K562 (cell line): Measurements from ENCODE around the gene DLG4. TPM values are rescaled to one million over a fixed set of nuclear protein-coding genes. Genes with fewer than 3 reads are reported as not detected.

Source experiments
- ATAC-seq: fragments of 200-7000 bp; cut with Tn5 transposase; 3 replicates; pipeline ENCODE4 v1.9.1; 2020; ENCODE audit warnings: moderate library complexity
- BruUV-seq: library from RNA; stranded (reverse); fragments of 400-500 nt; replicated peaks from 2 replicates; lab custom pipeline; 2021; lab: Mats Ljungman, UMichigan
- CTCF ChIA-PET: fragments of 300-600 bp; formaldehyde crosslinking; extraction: SDS; loops from one replicate; lab custom pipeline; 2021; ENCODE audit warnings: low intra/inter-chr PET ratio; lab: Yijun Ruan, JAX
- POLR2A ChIA-PET: fragments of 300-600, 350-650 bp; sonication (Branson Sonifier 250); formaldehyde crosslinking; extraction: SDS; loops from one replicate; lab custom pipeline; 2021; ENCODE audit warnings: antibody characterized with exemption, inconsistent platforms; lab: Yijun Ruan, JAX
- DNase-seq, 4 experiments: peaks; one replicate each; pipeline versions ENCODE4 v3.0.0 to v3.0.0-alpha.2; 2011 to 2018; ENCODE audit warnings: low spot score in 3 of 4, mixed read lengths in 3 of 4; ENCODE audit errors: extremely low read depth in 1 of 4
- FAIRE-seq: peaks from 2 replicates; lab custom pipeline; 2011; peaks lifted over from hg19 to GRCh38; lab: Jason Lieb, UNC
- H2AFZ ChIP-seq: 2 replicates; pipeline ENCODE4 v1.6.0; 2011; ENCODE audit warnings: low read depth, low read length, control low read depth, inconsistent platforms
- H3K27ac ChIP-seq: fragments of 200-600 bp; 3 replicates; pipeline ENCODE4 v1.8.0; 2011; ENCODE audit warnings: low read depth, mild to moderate bottlenecking, control low read depth, inconsistent platforms, low read length, moderate library complexity, mixed read lengths; ENCODE audit errors: extremely low read depth
- H3K27me3 ChIP-seq, 2 experiments: fragments of 300-600 bp in 1 of 2; 2 replicates in 1 of 2; 3 replicates in 1 of 2; pipeline versions ENCODE4 v1.6.0 to v1.8.0; 2011; ENCODE audit warnings: inconsistent platforms in 2 of 2, low read length in 2 of 2, mild to moderate bottlenecking in 1 of 2, mixed read lengths in 1 of 2, moderate library complexity in 1 of 2; ENCODE audit not compliant: control insufficient read depth in 2 of 2, insufficient read depth in 2 of 2
- H3K36me3 ChIP-seq: fragments of 300-600 bp; 3 replicates; pipeline ENCODE4 v1.8.0; 2011; ENCODE audit warnings: mild to moderate bottlenecking, low read length, inconsistent platforms; ENCODE audit not compliant: control insufficient read depth, insufficient read depth
- H3K4me1 ChIP-seq, 2 experiments: fragments of 200-600 bp in 1 of 2; replicated peaks in 1 of 2; 2 replicates in 1 of 2; 3 replicates in 1 of 2; pipeline versions ENCODE4 v1.5.1 to v1.8.0; 2011; ENCODE audit warnings: inconsistent platforms in 2 of 2, low read length in 2 of 2, mild to moderate bottlenecking in 1 of 2, mixed read lengths in 1 of 2, moderate library complexity in 1 of 2; ENCODE audit not compliant: control insufficient read depth in 2 of 2, insufficient read depth in 2 of 2
- H3K4me2 ChIP-seq: 2 replicates; pipeline ENCODE4 v1.6.1; 2011; ENCODE audit warnings: low read length, control low read depth, inconsistent platforms, mixed read lengths; ENCODE audit not compliant: insufficient read depth
- H3K4me3 ChIP-seq: fragments of 200-600 bp; sonication (generic), shearing (Covaris generic); 2 replicates; pipeline ENCODE4 v1.5.1; 2016; ENCODE audit warnings: control low read depth, inconsistent platforms
- H3K79me2 ChIP-seq: fragments of 200-600 bp; 3 replicates; pipeline ENCODE4 v1.8.0; 2011; ENCODE audit warnings: low read length, inconsistent platforms; ENCODE audit not compliant: control insufficient read depth, insufficient read depth
- H3K9ac ChIP-seq, 2 experiments: 2 replicates each; pipeline versions ENCODE4 v1.6.0 to v1.6.1; 2011; ENCODE audit warnings: low read depth in 2 of 2, low read length in 2 of 2, control low read depth in 1 of 2, inconsistent platforms in 1 of 2, mild to moderate bottlenecking in 1 of 2, mixed read lengths in 1 of 2; ENCODE audit not compliant: insufficient read depth in 1 of 2
- H3K9me1 ChIP-seq: one replicate; pipeline ENCODE4 v1.6.0; 2011; ENCODE audit warnings: inconsistent platforms, mild to moderate bottlenecking, low read length, moderate library complexity; ENCODE audit not compliant: control insufficient read depth, insufficient read depth
- H3K9me3 ChIP-seq: replicated peaks from 2 replicates; pipeline ENCODE4 v1.5.1; 2011; ENCODE audit warnings: low read depth, low read length, inconsistent platforms; ENCODE audit not compliant: control insufficient read depth, insufficient read depth
- H4K20me1 ChIP-seq: replicated peaks from 2 replicates; pipeline ENCODE4 v1.6.1; 2011; ENCODE audit warnings: low read length, inconsistent platforms, mixed read lengths; ENCODE audit not compliant: control insufficient read depth, insufficient read depth
- E2F4 ChIP-seq: sonication (generic); formaldehyde crosslinking; IDR thresholded peaks from 2 replicates; pipeline ENCODE4 v1.8.0; 2022; ENCODE audit warnings: mild to moderate bottlenecking, low read depth, missing genetic modification reagents
- MECOM ChIP-seq: fragments of 250-450 bp; sonication (Bioruptor Pico); IDR thresholded peaks from 2 replicates; pipeline ENCODE4 v1.8.0; 2022; ENCODE audit warnings: inconsistent platforms
- NFIX ChIP-seq: fragments of 250-450 bp; sonication (Bioruptor Pico); IDR thresholded peaks from 2 replicates; pipeline ENCODE4 v1.4.0; 2020; ENCODE audit warnings: low read depth, mild to moderate bottlenecking, moderate library complexity
- STAT5A ChIP-seq: IDR thresholded peaks from 2 replicates; pipeline ENCODE4 v1.6.1; 2012; ENCODE audit warnings: low read length, inconsistent platforms, borderline replicate concordance
- SUPT5H ChIP-seq: fragments of 450-650 bp; IDR thresholded peaks from 2 replicates; pipeline ENCODE4 v1.6.1; 2016
- TAF7 ChIP-seq: fragments of 450-650 bp; IDR thresholded peaks from 2 replicates; pipeline ENCODE4 v1.6.1; 2016; ENCODE audit warnings: missing genetic modification characterization, missing compliant biosample characterization
- TEAD1 ChIP-seq, 2 experiments: fragments of 450-650 bp in 1 of 2; sonication (generic) in 1 of 2; formaldehyde crosslinking; IDR thresholded peaks; 2 replicates each; pipeline versions ENCODE4 v1.4.0 to v1.8.0; 2020 to 2022; ENCODE audit warnings: mild to moderate bottlenecking in 2 of 2, missing genetic modification reagents in 1 of 2
- WGBS: fragments of 100-300 bp; shearing (Covaris generic); methylation state at CpG from one replicate; pipeline ENCODE4 v1.1.6; 2016; ENCODE audit warnings: low coverage, mixed read lengths; ENCODE audit not compliant: insufficient coverage; ENCODE audit errors: missing lambda C conversion rate; 5-methylcytosine and 5-hydroxymethylcytosine counted together
- in situ Hi-C: fragments of 300-500 bp; cut with MboI; formaldehyde crosslinking; loops from 4 replicates; pipeline ENCODE4 v1.15.0; 2018; ENCODE audit warnings: inconsistent platforms, mixed read lengths
- intact Hi-C: fragments of 100-400 bp; cut with micrococcal nuclease; formaldehyde crosslinking; loops from 2 replicates; pipeline ENCODE4 v1.14.2; 2022
- polyA plus RNA-seq, 8 experiments: library from polyadenylated mRNA; depleted of rRNA in 4 of 8; stranded (reverse) in 5 of 8; unstranded in 3 of 8; fragments of >200 nt; fragmentation: Nextera tagmentation in 2 of 8; fragmentation: Illumina TruSeq in 1 of 8; extraction: Ambion mirVana in 2 of 8; extraction: Trizol in 1 of 8; gene quantifications; 2 replicates each; pipeline versions ENCODE4 v1.2.1 to v1.2.3, GENCODE V29; 2011 to 2014; ENCODE audit warnings: inconsistent platforms in 1 of 8, missing spikeins in 1 of 8
- total RNA-seq, 7 experiments: library from RNA; depleted of rRNA in 6 of 7; stranded (reverse); fragments of >200 nt in 6 of 7; fragmentation: Illumina TruSeq in 2 of 7; extraction: Trizol in 2 of 7; gene quantifications; 2 replicates each; pipeline versions ENCODE4 v1.2.1 to v1.2.3, GENCODE V29; 2011 to 2021; ENCODE audit warnings: low replicate concordance in 1 of 7

The DLG4 gene
- total and polyA plus RNA-seq, 9 of the 15 experiments (the other 6 are each of a cell fraction or from before 2014, with no cell fraction given), result 0.03 to 12.0 (median 4.1) TPM

DNA sequence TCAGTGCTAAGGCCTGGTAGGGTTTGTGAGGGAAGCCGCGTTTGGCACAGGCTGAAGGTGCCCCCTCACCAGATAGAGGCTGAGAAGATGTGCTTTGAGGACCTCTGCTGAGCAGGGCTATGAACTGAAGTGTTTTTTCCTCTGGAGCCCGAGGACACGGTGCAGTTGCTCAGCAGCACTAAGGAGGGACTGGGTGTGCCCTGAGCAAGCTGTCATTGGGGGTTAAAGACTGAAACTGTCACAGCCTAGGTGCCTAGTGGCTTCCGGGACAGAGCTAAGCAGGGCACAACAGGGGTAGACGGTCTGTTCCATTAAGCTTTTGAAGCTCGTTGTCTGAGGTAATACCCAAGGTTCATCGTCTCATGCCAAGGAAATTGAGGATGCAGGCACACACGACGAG is 80.2 kb downstream of the DLG4 start (continued):
- no peak for TF ChIP-seq STAT5A
- TF ChIP-seq E2F4, result no peak
- TF ChIP-seq SUPT5H, result no peak
- no peak for TF ChIP-seq TAF7 (tag)
- no peak for TF ChIP-seq TEAD1 (CRISPR knock-in tag; IDR thresholded peaks at IDR 0.05)
- TF ChIP-seq NFIX (CRISPR knock-in tag), result no peak

GRCh38 chr17:7138800-7139381 is 80.7 kb downstream of the DLG4 start:
- intact Hi-C loops, result loop anchor here (10.0 kb wide), 1 partner anchor 224 kb away; no protein-coding TSS in a partner anchor
- DNase-seq, result no peak
- no peak for FAIRE-seq
- no peak overlapping the region for H3K4me2 ChIP-seq
- peaks cover 0 to under 1% of the 10 kb centered on the region in 2 experiments; a peak in 2 of 5 replicates for H3K4me1 ChIP-seq
- peaks cover 16 to 50% of the 10 kb centered on the region in 2 experiments for H3K27me3 ChIP-seq
- ChIA-PET POLR2A (interaction anchor here (0.6 kb wide), 1 partner anchor 641 kb away, joined by 3 read pairs; no protein-coding TSS in a partner anchor), CTCF (interaction anchor here (1.0 kb wide), 1 partner anchor 93 kb away, joined by 3 read pairs; no protein-coding TSS in a partner anchor)
- H3K9me3 ChIP-seq, result no peaks in the 10 kb centered on the region
- H4K20me1 ChIP-seq, result no peaks in the 10 kb centered on the region; the same call in 1 of the 2 replicates
- H3K27ac ChIP-seq, result no peak overlapping the region
- no peak for TF ChIP-seq MECOM (CRISPR knock-in tag)
- WGBS, result 5% methylated on average over 7 of the region's 7 CpGs
- ATAC-seq, result no peak
- H3K79me2 ChIP-seq, result no peaks in the 10 kb centered on the region
- H3K9ac ChIP-seq, result no peak overlapping the region
- no peaks in the 10 kb centered on the region for H3K36me3 ChIP-seq
- in situ Hi-C loops, result no loop called here
- no peak overlapping the region for H3K4me3 ChIP-seq
- no TSS peak for BruUV-seq
- H3K9me1 ChIP-seq, result no peaks in the 10 kb centered on the region
- no peak overlapping the region for H2AFZ ChIP-seq
